ENCODE data around the gene METTL25B.

Gene METTL25B

GRCh38 chr1:156726549-156727226 is 1.6 kb upstream of the METTL25B start:
- no peak for DNase-seq (ENCODE audit: low read depth)

GRCh38 chr1:156727492-156727891 is 777 bp upstream of the METTL25B start:
- no peak for DNase-seq (ENCODE audit: low read depth)

- DNase-seq (ENCODE audit: low read depth), result peak; percentile 97
These were observed 562 bp downstream of the METTL25B start, which contains the start of gene ISG20L2 for GRCh38 chr1:156728599-156729462. Gene ISG20L2 (minus strand): TSS chr1:156728766. CDS start chr1:156727652, 1,114 bp downstream.

GRCh38 chr1:156733989-156734584 is 5.8 kb downstream of the METTL25B start:
- no peak for DNase-seq (ENCODE audit: low read depth)

GRCh38 chr1:156738407-156738806 is 10.1 kb downstream of the METTL25B start:
- DNase-seq (ENCODE audit: low read depth), result no peak

GRCh38 chr1:156738916-156739315 is 10.6 kb downstream of the METTL25B start:
- no peak for DNase-seq (ENCODE audit: low read depth)

- DNase-seq (ENCODE audit: low read depth), result no peak
These were observed 12.0 kb downstream of the METTL25B start for GRCh38 chr1:156740237-156740740.

- DNase-seq (ENCODE audit: low read depth), result peak; percentile 99
These were observed 12.6 kb downstream of the METTL25B start, which contains the start of gene MRPL24 for GRCh38 chr1:156740741-156741480. Gene MRPL24 (minus strand): TSS chr1:156741088. CDS start chr1:156738704, 2,384 bp downstream.

- no peak for DNase-seq (ENCODE audit: low read depth)
These were observed 13.3 kb downstream of the METTL25B start for GRCh38 chr1:156741481-156741983.

GRCh38 chr1:156742017-156742416 is 13.7 kb downstream of the METTL25B start:
- DNase-seq (ENCODE audit: low read depth), result no peak

GRCh38 chr1:156742801-156743200 is 14.5 kb downstream of the METTL25B start:
- DNase-seq (ENCODE audit: low read depth), result no peak

GRCh38 chr1:156743367-156744302 is 15.4 kb downstream of the METTL25B start:
- no peak for DNase-seq (ENCODE audit: low read depth)

- no peak for DNase-seq (ENCODE audit: low read depth)
These were observed 16.1 kb downstream of the METTL25B start for GRCh38 chr1:156744344-156744743.

GRCh38 chr1:156744786-156745419 is 16.6 kb downstream of the METTL25B start:
- no peak for DNase-seq (ENCODE audit: low read depth)

GRCh38 chr1:156745881-156746280 is 17.6 kb downstream of the METTL25B start:
- no peak for DNase-seq (ENCODE audit: low read depth)

- DNase-seq (ENCODE audit: low read depth), result no peak
These were observed 18.1 kb downstream of the METTL25B start for GRCh38 chr1:156746406-156746727.

- DNase-seq (ENCODE audit: low read depth), result peak; percentile 96
These were observed 18.7 kb downstream of the METTL25B start for GRCh38 chr1:156746728-156747631.

- DNase-seq (ENCODE audit: low read depth), result no peak
These were observed 19.7 kb downstream of the METTL25B start for GRCh38 chr1:156747742-156748669.

Measured in fibroblast of the conjunctiva (primary cell).